Measurements from ENCODE around the gene TENT4A.

- TF ChIP-seq CTCF (IDR thresholded peaks at IDR 0.05) (peak in 1 of 12 donors; percentile 19), POLR2A (IDR thresholded peaks at IDR 0.05) (no peak)
These were observed 75.9 kb downstream of the TENT4A start for GRCh38 chr5:6788956-6789649.
